ENCODE results near the gene TRIM9.

Gene TRIM9

DNA sequence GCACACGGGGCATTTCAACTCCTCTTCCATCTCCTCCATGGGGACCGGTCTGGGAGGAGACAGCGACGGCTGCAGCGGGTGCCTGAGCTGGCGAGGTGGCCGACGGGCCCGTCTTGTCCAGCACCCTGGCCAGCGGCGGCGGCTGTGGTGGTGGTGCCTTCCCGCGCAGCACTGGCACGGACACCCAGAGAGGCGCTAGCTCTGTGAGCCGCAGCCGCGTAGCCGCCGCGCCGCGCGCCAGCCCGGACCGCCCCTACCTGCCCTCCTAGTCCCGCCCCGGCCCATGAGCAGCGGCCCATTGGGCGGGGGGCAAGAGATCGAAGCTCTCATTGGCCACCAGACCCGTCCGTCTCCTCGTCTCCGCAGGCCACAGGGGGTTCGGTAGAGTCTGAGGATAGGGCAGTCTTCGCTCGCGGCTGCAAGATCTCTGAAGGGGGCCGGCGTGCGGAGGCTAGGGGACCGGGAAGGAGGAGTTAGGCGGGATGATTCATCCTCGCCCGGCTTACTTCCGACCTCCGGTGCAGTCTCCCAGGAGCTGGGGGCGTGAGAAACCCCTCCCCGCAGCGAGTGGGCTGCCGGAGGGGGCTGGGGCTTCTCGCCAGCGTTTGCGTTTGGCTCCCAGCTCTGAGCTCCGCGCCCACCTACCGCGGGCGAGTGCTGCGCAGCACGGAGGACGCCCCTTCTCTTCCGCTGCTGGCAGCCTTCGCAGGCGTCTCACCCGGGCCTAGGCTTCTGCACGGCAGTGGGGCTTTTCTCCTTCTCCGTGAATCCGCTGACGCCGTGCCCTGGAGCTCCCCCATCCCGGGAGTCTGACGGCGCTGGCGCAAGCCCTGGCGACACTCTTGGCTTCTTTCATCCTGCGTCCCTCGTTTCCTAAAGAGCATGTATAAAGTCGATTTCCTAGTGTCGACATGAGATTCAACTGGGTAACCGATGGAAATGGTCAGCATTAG is at the start of gene TRIM9:
Gene TRIM9, minus strand, starts transcription at position 205 of the 953 bp plus-strand sequence. Its CDS starts 166 bp downstream, at position 39.
- peak; percentile 95 for DNase-seq

GRCh38 chr14:51140856-51141255 is 46.0 kb upstream of the TRIM9 start:
- DNase-seq, result no peak

GRCh38 chr14:51140338-51140737 is 45.4 kb upstream of the TRIM9 start:
- no peak for DNase-seq

GRCh38 chr14:51139121-51139681 is 44.3 kb upstream of the TRIM9 start:
- DNase-seq, result no peak

DNA sequence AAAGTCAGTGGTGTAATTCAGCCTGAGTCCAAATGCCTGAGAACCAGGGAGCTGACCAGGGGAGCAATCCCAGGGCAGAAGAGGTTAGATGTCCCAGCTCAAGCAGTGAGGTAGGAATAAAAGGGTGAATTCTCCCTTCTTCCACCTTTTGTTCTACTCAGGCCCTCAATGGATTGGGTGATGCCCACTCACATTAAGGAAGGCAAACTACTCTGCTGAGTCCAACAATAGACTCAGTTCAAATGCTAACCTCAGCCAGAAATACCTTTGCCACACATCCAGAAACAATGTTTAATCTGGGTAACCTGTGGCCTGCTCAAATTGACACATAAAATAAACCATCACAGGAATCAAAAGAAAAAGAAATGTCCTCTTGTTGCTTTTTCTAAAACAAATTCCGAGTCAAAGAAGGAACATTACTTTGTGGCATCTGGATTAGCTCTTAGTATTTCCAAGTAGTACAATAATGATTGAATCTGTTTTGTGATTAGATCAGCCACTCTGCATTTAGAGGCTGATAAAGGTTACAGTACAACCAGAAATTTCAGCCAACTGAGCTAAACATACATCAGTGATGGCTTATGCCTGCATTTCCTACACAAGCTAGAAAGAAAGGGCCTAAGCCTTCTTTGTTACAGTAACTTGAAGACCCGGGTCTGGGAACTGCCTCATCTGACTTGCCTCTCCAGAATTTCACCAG is 43.6 kb upstream of the TRIM9 start:
- no peak for DNase-seq

- no peak for DNase-seq
These were observed 36.6 kb upstream of the TRIM9 start for GRCh38 chr14:51131516-51131915.

DNA sequence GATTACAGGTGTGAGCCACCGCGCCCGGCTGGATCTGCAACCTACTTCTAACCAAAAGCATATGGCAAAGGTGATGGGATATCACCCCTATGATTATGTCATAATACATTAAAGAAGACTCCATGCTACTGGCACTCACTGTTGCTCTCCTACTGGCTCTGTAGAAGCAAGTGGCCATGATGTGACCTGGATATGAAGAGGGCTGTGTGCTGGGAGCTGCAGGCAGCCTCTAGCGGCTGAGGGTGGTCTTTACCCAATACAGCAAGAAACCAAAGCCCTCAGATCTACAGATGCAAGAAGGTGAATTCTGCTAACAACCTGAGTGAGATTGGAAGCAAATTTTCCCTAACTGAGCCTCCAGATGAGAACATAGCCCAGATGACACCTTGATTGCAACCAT is 34.2 kb upstream of the TRIM9 start:
- no peak for DNase-seq

DNA sequence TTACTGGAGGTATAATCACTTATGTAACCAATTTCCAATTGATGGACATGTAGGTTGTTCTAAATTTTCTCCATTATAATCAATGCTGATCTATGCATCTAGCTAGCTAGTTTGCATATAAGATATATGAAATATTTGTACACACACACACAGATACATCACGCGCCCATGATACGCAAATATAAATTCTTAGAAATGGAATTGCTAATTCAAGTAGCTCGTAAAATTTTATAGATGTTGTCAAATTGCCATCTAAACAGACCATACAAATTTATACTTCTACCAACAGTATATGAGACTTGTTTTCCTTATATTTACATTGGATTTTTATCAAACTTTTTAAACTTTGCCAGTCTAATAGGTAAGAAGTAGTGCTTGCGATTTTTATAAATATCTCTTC is 29.1 kb upstream of the TRIM9 start:
- no peak for DNase-seq

GRCh38 chr14:51121096-51121495 is 26.2 kb upstream of the TRIM9 start:
- DNase-seq, result no peak

GRCh38 chr14:51119411-51120051 is 24.6 kb upstream of the TRIM9 start:
- no peak for DNase-seq

- DNase-seq, result no peak
These were observed 24.1 kb upstream of the TRIM9 start for GRCh38 chr14:51118993-51119392.

DNA sequence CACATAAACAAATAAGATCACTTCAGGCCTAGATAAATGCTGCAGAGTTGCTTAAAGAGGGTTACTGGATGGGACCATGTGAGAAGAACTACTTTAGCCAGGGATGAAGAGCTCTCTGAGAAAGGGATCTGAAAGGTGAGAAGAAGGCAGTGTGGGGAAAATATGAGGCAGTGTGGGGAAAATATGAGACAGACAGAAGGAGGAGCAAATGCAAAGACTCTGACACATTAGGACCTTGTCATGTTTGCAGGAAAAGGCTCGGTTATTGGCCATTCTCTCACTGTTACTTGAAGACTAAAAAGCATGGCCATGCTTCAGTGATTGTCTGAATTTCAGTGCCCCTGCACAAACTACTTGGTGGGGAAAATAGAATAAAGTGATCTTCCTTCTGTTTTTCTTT is 22.7 kb upstream of the TRIM9 start:
- DNase-seq, result no peak

- no peak for DNase-seq
These were observed 21.8 kb upstream of the TRIM9 start for GRCh38 chr14:51116682-51117081.

DNA sequence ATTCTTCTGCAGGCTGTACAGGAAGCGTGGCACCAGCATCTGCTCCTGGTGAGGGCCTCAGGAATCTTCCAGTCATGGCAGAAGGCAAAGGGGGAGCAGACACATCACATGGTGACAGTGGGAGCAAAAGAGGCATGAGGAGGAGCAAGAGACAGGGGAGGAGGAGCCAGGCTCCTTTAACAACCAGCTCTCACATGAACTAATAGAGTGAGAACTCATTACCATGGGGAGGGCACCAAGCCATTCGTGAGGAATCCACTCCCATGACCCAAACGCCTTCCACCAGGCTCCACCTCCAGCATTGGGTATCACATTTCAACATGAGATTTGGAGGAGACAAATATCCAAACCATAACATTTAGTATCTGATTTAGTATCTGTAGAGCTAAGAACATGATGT is 14.7 kb upstream of the TRIM9 start:
- no peak for DNase-seq

GRCh38 chr14:51107801-51108200 is 12.9 kb upstream of the TRIM9 start:
- no peak for DNase-seq

GRCh38 chr14:51104467-51104866 is 9.6 kb upstream of the TRIM9 start:
- no peak for DNase-seq

- no peak for DNase-seq
These were observed 2.4 kb upstream of the TRIM9 start for GRCh38 chr14:51097287-51097686.

DNA sequence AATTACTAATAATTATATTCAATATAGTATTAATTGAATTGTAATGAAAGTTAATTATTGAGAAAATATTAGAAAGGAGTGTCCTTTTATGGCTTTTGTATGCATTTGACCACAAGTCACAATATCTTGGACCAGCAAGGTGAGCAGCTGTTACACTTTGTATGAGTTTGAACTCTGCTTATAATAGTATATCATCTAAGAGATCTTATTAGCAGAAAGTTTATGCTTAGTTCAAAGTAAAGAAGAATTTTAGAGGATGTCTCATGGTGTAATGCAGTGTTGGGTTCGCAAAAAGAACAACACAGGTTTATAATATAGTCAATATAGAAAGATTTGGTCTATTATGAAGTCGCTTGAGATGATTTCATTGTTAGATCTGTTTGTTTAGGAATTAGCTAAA is 2.0 kb upstream of the TRIM9 start:
- DNase-seq, result no peak

- peak; percentile 40 for DNase-seq
These were observed 1.2 kb upstream of the TRIM9 start for GRCh38 chr14:51095854-51096823.

GRCh38 chr14:51094282-51094821 is 553 bp downstream of the TRIM9 start:
- peak; percentile 28 for DNase-seq
